ENCODE measurements around the gene STIM1. TPM values are rescaled to one million over a fixed set of nuclear protein-coding genes. Genes with fewer than 3 reads are reported as not detected.

Gene STIM1
- total RNA-seq, 1 experiment from 2014 or later = 55.1 TPM

- no TSS peak for BruUV-seq (replicated peaks)
- Histone ChIP-seq H3K4me1 (peaks cover 31% of the 10 kb centered on the region), H3K27me3 (replicated peaks; ENCODE audit: control insufficient read depth, insufficient read depth, low read length) (no peaks in the 10 kb centered on the region), H3K36me3 (ENCODE audit: control insufficient read depth, insufficient read depth, low read length) (no peaks in the 10 kb centered on the region), H3K4me3 (ENCODE audit: low read depth, low read length) (no peak overlapping the region), H3K9me3 (0 out of 2 replicates have a peak, but pooled peaks cover 7% of the 10 kb centered on the region)
- intact Hi-C loops (cut with micrococcal nuclease; ENCODE audit: unreplicated experiment) = no loop called here
- peaks cover 7% of the 10 kb centered on the region for H3K36me3 Mint-ChIP-seq (ENCODE audit: insufficient read depth, unreplicated experiment)
- peaks cover 19% of the 10 kb centered on the region for H3K4me1 Mint-ChIP-seq (ENCODE audit: low read depth, unreplicated experiment)
- CTCF ChIA-PET = no interaction called here
- H3K9me3 Mint-ChIP-seq (ENCODE audit: unreplicated experiment) = no peaks in the 10 kb centered on the region
- H3K4me3 Mint-ChIP-seq (ENCODE audit: unreplicated experiment) = no peak overlapping the region
- POLR2A ChIA-PET = interaction anchor here (0.8 kb wide), 1 partner anchor 46 kb away, joined by 3 read pairs; the partner anchor contains the start of gene STIM1
- no peak overlapping the region for H3K27ac Mint-ChIP-seq (ENCODE audit: unreplicated experiment)
- no peaks in the 10 kb centered on the region for H3K27me3 Mint-ChIP-seq (ENCODE audit: insufficient read depth, unreplicated experiment)
- no peak for DNase-seq
- no peak for TF ChIP-seq CTCF (IDR thresholded peaks at IDR 0.05; ENCODE audit: insufficient read depth in 1 of 2, low read depth in 1 of 2, low read length in 1 of 2, severe bottlenecking in 1 of 2, unreplicated experiment in 1 of 2)
These were observed 46.0 kb downstream of the STIM1 start for GRCh38 chr11:3901249-3902025.

DNA sequence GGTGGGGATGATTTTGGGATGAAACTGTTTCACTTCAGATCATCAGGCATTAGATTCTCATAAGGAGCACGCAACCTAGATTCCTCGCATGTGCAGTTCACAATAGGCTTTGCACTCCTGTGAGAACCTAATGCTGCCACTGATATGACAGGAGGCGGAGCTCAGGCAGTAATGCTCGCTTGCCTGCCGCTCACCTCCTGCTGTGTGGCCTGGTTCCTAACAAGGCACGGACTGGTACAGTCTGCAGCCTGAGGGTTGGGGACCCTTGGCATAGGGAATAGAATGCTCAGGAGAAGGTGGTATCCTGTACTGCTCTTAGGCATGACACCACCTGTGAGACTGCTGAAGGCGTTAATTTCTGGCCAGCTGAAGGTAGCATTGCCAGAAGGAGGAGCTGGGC is 47.0 kb downstream of the STIM1 start:
- Mint-ChIP-seq H3K9me3 (ENCODE audit: unreplicated experiment) (no peaks in the 10 kb centered on the region), H3K4me3 (ENCODE audit: unreplicated experiment) (no peak overlapping the region), H3K27ac (ENCODE audit: unreplicated experiment) (no peak overlapping the region), H3K36me3 (ENCODE audit: insufficient read depth, unreplicated experiment) (peaks cover 7% of the 10 kb centered on the region), H3K4me1 (ENCODE audit: low read depth, unreplicated experiment) (peaks cover 28% of the 10 kb centered on the region), H3K27me3 (ENCODE audit: insufficient read depth, unreplicated experiment) (no peaks in the 10 kb centered on the region)
- peaks cover 41% of the 10 kb centered on the region for H3K4me1 ChIP-seq
- no peak overlapping the region for H3K4me3 ChIP-seq (ENCODE audit: low read depth, low read length)
- ChIA-PET POLR2A (no interaction called here), CTCF (interaction anchor here (2.4 kb wide), 1 partner anchor 47 kb away, joined by 6 read pairs; the partner anchor contains the start of gene STIM1)
- intact Hi-C loops (cut with micrococcal nuclease; ENCODE audit: unreplicated experiment) = no loop called here
- H3K9me3 ChIP-seq = 0 out of 2 replicates have a peak, but pooled peaks cover 7% of the 10 kb centered on the region
- no peak for TF ChIP-seq CTCF (IDR thresholded peaks at IDR 0.05; ENCODE audit: insufficient read depth in 1 of 2, low read depth in 1 of 2, low read length in 1 of 2, severe bottlenecking in 1 of 2, unreplicated experiment in 1 of 2)
- no peak for DNase-seq
- no peaks in the 10 kb centered on the region for H3K36me3 ChIP-seq (ENCODE audit: control insufficient read depth, insufficient read depth, low read length)
- H3K27me3 ChIP-seq (replicated peaks; ENCODE audit: control insufficient read depth, insufficient read depth, low read length) = no peaks in the 10 kb centered on the region
- no TSS peak for BruUV-seq (replicated peaks)

DNA sequence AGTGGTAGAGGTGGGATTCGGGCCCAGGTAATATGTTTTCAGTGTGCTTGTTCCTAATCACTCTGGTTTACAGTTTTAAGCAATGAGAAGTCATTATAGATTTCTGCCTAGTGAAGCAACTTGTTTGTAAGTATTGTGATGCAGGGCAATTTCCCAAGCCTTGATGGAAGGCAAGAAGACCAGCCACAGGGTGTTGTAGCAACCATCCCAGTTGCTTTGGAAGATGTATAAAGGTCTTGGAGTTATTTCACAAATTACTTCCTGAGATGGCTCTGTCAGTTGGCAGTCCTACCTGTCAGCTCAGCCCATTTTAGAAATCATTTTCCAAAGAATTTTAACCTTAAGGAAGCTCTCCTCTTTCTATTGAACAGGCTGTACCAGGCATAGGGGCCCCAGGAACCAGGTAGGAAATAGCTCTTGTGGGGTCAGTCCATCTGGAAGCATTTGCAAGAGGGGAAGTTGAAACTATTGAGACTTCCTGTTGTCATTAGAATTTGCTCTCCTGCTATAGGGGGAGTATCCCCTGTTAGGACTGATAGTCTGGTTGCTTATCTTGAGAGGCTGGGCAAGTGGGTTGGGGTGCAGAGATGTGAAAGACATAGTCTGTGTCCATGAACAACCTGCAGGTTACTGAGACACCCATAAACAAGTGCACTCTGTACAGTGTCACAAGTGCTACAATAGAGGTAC is 47.9 kb downstream of the STIM1 start:
- Mint-ChIP-seq H3K4me1 (ENCODE audit: low read depth, unreplicated experiment) (peaks cover 34% of the 10 kb centered on the region), H3K27ac (ENCODE audit: unreplicated experiment) (peak overlapping the region; percentile 96), H3K4me3 (ENCODE audit: unreplicated experiment) (no peak overlapping the region), H3K27me3 (ENCODE audit: insufficient read depth, unreplicated experiment) (no peaks in the 10 kb centered on the region), H3K9me3 (ENCODE audit: unreplicated experiment) (no peaks in the 10 kb centered on the region), H3K36me3 (ENCODE audit: insufficient read depth, unreplicated experiment) (peaks cover 7% of the 10 kb centered on the region)
- TF ChIP-seq CTCF (IDR thresholded peaks at IDR 0.05; ENCODE audit: insufficient read depth in 1 of 2, low read depth in 1 of 2, low read length in 1 of 2, severe bottlenecking in 1 of 2, unreplicated experiment in 1 of 2) = no peak
- no peak for DNase-seq
- Histone ChIP-seq H3K36me3 (ENCODE audit: control insufficient read depth, insufficient read depth, low read length) (no peaks in the 10 kb centered on the region; the same call in 1 of the 2 replicates), H3K9me3 (0 out of 2 replicates have a peak, but pooled peaks cover 7% of the 10 kb centered on the region), H3K4me3 (ENCODE audit: low read depth, low read length) (no peak overlapping the region), H3K4me1 (peaks cover 43% of the 10 kb centered on the region), H3K27me3 (replicated peaks; ENCODE audit: control insufficient read depth, insufficient read depth, low read length) (no peaks in the 10 kb centered on the region)
- ChIA-PET POLR2A (no interaction called here), CTCF (interaction anchor here (2.4 kb wide), 1 partner anchor 48 kb away, joined by 6 read pairs; the partner anchor contains the start of gene STIM1)
- no TSS peak for BruUV-seq (replicated peaks)
- intact Hi-C loops (cut with micrococcal nuclease; ENCODE audit: unreplicated experiment) = no loop called here

Data from Caco-2 (cell line).